HT-29 (cell line): ENCODE results near the gene ZNF660. TPM values are rescaled to one million over a fixed set of nuclear protein-coding genes. Genes with fewer than 3 reads are reported as not detected.
"Not testable (repeated sequence)": the region's sequence is repeated elsewhere in the genome, so short reads cannot be mapped to it uniquely, and the experiment has no call there.

Experiments
- DNase-seq: peaks from one replicate; pipeline ENCODE4 v3.0.0-alpha.2; 2015; ENCODE audit warnings: low spot score
- total RNA-seq: library from RNA; depleted of rRNA; stranded (reverse); fragments of >200 nt; shearing (Covaris generic); gene quantifications from 2 replicates; pipeline ENCODE4 v1.2.3, GENCODE V29; 2014; rRNA removed

Gene ZNF660
- total RNA-seq = not detected in 2 replicates

GRCh38 chr3:44584646-44585501 is at the start of gene ZNF660:
Gene ZNF660, plus strand, starts transcription at chr3:44584964. Its CDS starts 9,230 bp downstream, at chr3:44594194.
- no peak for DNase-seq

GRCh38 chr3:44535364-44535763 is 49.4 kb upstream of the ZNF660 start:
- no peak for DNase-seq

GRCh38 chr3:44544811-44545210 is 40.0 kb upstream of the ZNF660 start:
- DNase-seq = not testable (repeated sequence)

- DNase-seq = no peak
These were observed 29.9 kb upstream of the ZNF660 start, which contains the start of gene ZKSCAN7 for GRCh38 chr3:44554626-44555592. Gene ZKSCAN7, plus strand, starts transcription at chr3:44555193. Its CDS starts 1,855 bp downstream, at chr3:44557048.

GRCh38 chr3:44555723-44556122 is 29.0 kb upstream of the ZNF660 start:
- no peak for DNase-seq

GRCh38 chr3:44557074-44557473 is 27.7 kb upstream of the ZNF660 start:
- no peak for DNase-seq

GRCh38 chr3:44561076-44561475 is 23.7 kb upstream of the ZNF660 start:
- DNase-seq = no peak

GRCh38 chr3:44562147-44562546 is 22.6 kb upstream of the ZNF660 start:
- DNase-seq = no peak

- DNase-seq = no peak
These were observed 16.2 kb upstream of the ZNF660 start for GRCh38 chr3:44568561-44568960.

GRCh38 chr3:44571024-44571423 is 13.7 kb upstream of the ZNF660 start:
- DNase-seq = no peak

- no peak for DNase-seq
These were observed 8.2 kb upstream of the ZNF660 start for GRCh38 chr3:44576613-44577012.

GRCh38 chr3:44577354-44577952 is 7.3 kb upstream of the ZNF660 start:
- DNase-seq = not testable (repeated sequence)

- DNase-seq = not testable (repeated sequence)
These were observed 6.4 kb upstream of the ZNF660 start for GRCh38 chr3:44578316-44578715.

GRCh38 chr3:44578924-44579515 is 5.7 kb upstream of the ZNF660 start:
- DNase-seq = not testable (repeated sequence)

- DNase-seq = not testable (repeated sequence)
These were observed 5.0 kb upstream of the ZNF660 start for GRCh38 chr3:44579749-44580148.

- not testable (repeated sequence) for DNase-seq
These were observed 3.8 kb upstream of the ZNF660 start for GRCh38 chr3:44580971-44581370.

- no peak for DNase-seq
These were observed 11.9 kb downstream of the ZNF660 start for GRCh38 chr3:44596621-44597020.

- no peak for DNase-seq
These were observed 17.0 kb downstream of the ZNF660 start for GRCh38 chr3:44601749-44602148.

GRCh38 chr3:44612678-44613077 is 27.9 kb downstream of the ZNF660 start:
- DNase-seq = no peak

- DNase-seq = peak; percentile 84
These were observed 40.2 kb downstream of the ZNF660 start, which contains the start of gene ZNF197 for GRCh38 chr3:44624749-44625480. Gene ZNF197, plus strand, starts transcription at chr3:44625036. Its CDS starts 4,119 bp downstream, at chr3:44629155.
